ENCODE data around the gene CADM1.

- TF ChIP-seq CTCF (IDR thresholded peaks at IDR 0.05) (no peak), POLR2A (IDR thresholded peaks at IDR 0.05; ENCODE audit: low read depth) (no peak)
Measured at GRCh38 chr11:115463606-115464005, 40.6 kb downstream of the CADM1 start.

Measured in esophagus muscularis mucosa (tissue), 3 donors.